MCF 10A (cell line): ENCODE data around the gene POM121L12. TPM values are rescaled to one million over a fixed set of nuclear protein-coding genes. Genes with fewer than 3 reads are reported as not detected.

ENCODE experiments used
- Bru-seq: library from RNA; stranded (reverse); fragments of 400-500 nt; gene quantifications from one replicate; lab custom pipeline; 2021; lab: Mats Ljungman, UMichigan
- BruChase-seq, 2 experiments: library from RNA; stranded (reverse); fragments of 400-500 nt; gene quantifications; one replicate each; lab custom pipeline; 2021; lab: Mats Ljungman, UMichigan
- BruUV-seq: library from RNA; stranded (reverse); fragments of 400-500 nt; replicated peaks from 2 replicates; lab custom pipeline; 2021; lab: Mats Ljungman, UMichigan
- CTCF ChIA-PET: fragments of 300-600 bp; sonication (Branson Sonifier 250); formaldehyde crosslinking; extraction: SDS; loops from one replicate; lab custom pipeline; 2021; ENCODE audit warnings: antibody characterized with exemption, inconsistent platforms; lab: Yijun Ruan, JAX
- POLR2A ChIA-PET: fragments of 300-600, 350-650 bp; sonication (Branson Sonifier 250); formaldehyde crosslinking; extraction: SDS; loops from one replicate; lab custom pipeline; 2020; ENCODE audit warnings: antibody characterized with exemption, inconsistent platforms; lab: Yijun Ruan, JAX
- DNase-seq: peaks from one replicate; pipeline ENCODE4 v3.0.0-alpha.2; 2018; ENCODE audit not compliant: unreplicated experiment
- H3K27ac Mint-ChIP-seq: one replicate; pipeline ENCODE4 v1.8.0; 2022; ENCODE audit warnings: mild to moderate bottlenecking, low read depth, mixed read lengths; ENCODE audit not compliant: unreplicated experiment
- H3K27me3 Mint-ChIP-seq: one replicate; pipeline ENCODE4 v1.8.0; 2022; ENCODE audit warnings: mixed read lengths; ENCODE audit not compliant: insufficient read depth, unreplicated experiment
- H3K36me3 Mint-ChIP-seq: one replicate; pipeline ENCODE4 v1.8.0; 2022; ENCODE audit warnings: mild to moderate bottlenecking, moderate library complexity, mixed read lengths; ENCODE audit not compliant: insufficient read depth, unreplicated experiment
- H3K4me1 Mint-ChIP-seq: one replicate; pipeline ENCODE4 v1.8.0; 2022; ENCODE audit warnings: mixed read lengths; ENCODE audit not compliant: insufficient read depth, unreplicated experiment
- H3K4me3 Mint-ChIP-seq: one replicate; pipeline ENCODE4 v1.8.0; 2022; ENCODE audit warnings: mild to moderate bottlenecking, moderate library complexity, mixed read lengths; ENCODE audit not compliant: unreplicated experiment
- H3K9me3 Mint-ChIP-seq: one replicate; pipeline ENCODE4 v1.8.0; 2022; ENCODE audit warnings: mixed read lengths; ENCODE audit not compliant: unreplicated experiment
- CTCF ChIP-seq: fragments of 200-600 bp; IDR thresholded peaks from one replicate; pipeline ENCODE4 v1.8.0; 2022; ENCODE audit warnings: antibody characterized with exemption, mild to moderate bottlenecking; ENCODE audit not compliant: unreplicated experiment
- intact Hi-C: fragments of 100-400 bp; cut with micrococcal nuclease; formaldehyde crosslinking; loops from 2 replicates; pipeline ENCODE4 v1.14.1; 2022
- long read RNA-seq: library from polyadenylated mRNA; stranded (forward); transcript quantifications from one replicate; pipeline ENCODE4 v2.0.0, GENCODE V29; 2022
- total RNA-seq: library from RNA; stranded (reverse); gene quantifications from 2 replicates; pipeline ENCODE4 v1.2.3, GENCODE V29; 2022

POM121L12 gene
- total RNA-seq (not detected in 2 replicates), Bru-seq, nascent RNA (not detected), BruChase-seq, experiment 1, labeled RNA remaining after a 6-hour chase (not detected), BruChase-seq, experiment 2, labeled RNA remaining after a 2-hour chase (not detected)
- long read RNA-seq = 0 reads

- CTCF ChIA-PET = no interaction called here
- H3K9me3 Mint-ChIP-seq = peaks cover 16% of the 10 kb centered on the region
- no peak within 1 kb of the TSS for H3K4me3 Mint-ChIP-seq
- H3K4me1 Mint-ChIP-seq = no peaks in the 10 kb centered on the region
- TF ChIP-seq CTCF = no peak
- BruUV-seq = no TSS peak
- intact Hi-C loops = no loop called here
- peaks cover 45% of the 10 kb centered on the region for H3K27me3 Mint-ChIP-seq
- no peak for DNase-seq
- no peak within 1 kb of the TSS for H3K27ac Mint-ChIP-seq
- POLR2A ChIA-PET = no interaction called here
- no peaks in the 10 kb centered on the region for H3K36me3 Mint-ChIP-seq
Observed at GRCh38 chr7:53035499-53036412, at the start of gene POM121L12. TSS of gene POM121L12 (plus strand) at chr7:53035633. CDS start at chr7:53035672, 39 bp downstream.

- POLR2A ChIA-PET = interaction anchor here (0.5 kb wide), 1 partner anchor 18 kb away, joined by 3 read pairs; no protein-coding TSS in a partner anchor
- Mint-ChIP-seq H3K4me1 (no peaks in the 10 kb centered on the region), H3K27ac (no peak overlapping the region), H3K4me3 (no peak overlapping the region), H3K27me3 (peaks cover 48% of the 10 kb centered on the region), H3K36me3 (no peaks in the 10 kb centered on the region), H3K9me3 (peaks cover 13% of the 10 kb centered on the region)
- no TSS peak for BruUV-seq
- intact Hi-C loops = no loop called here
- no peak for TF ChIP-seq CTCF
- CTCF ChIA-PET = interaction anchor here (0.8 to 1.2 kb wide), 2 partner anchors 10 to 31 kb away, joined by 3 read pairs; no protein-coding TSS in a partner anchor
- no peak for DNase-seq
Observed at GRCh38 chr7:52992001-52992400, 43.4 kb upstream of the POM121L12 start.

- no peak overlapping the region for H3K4me3 Mint-ChIP-seq
- no peaks in the 10 kb centered on the region for H3K36me3 Mint-ChIP-seq
- no peaks in the 10 kb centered on the region for H3K4me1 Mint-ChIP-seq
- H3K27me3 Mint-ChIP-seq = peaks cover 48% of the 10 kb centered on the region
- no peak overlapping the region for H3K27ac Mint-ChIP-seq
- ChIA-PET CTCF (interaction anchor here (0.7 to 1.2 kb wide), 3 partner anchors 10 to 1165 kb away, joined by 3 read pairs; no protein-coding TSS in a partner anchor), POLR2A (interaction anchor here (0.5 kb wide), 1 partner anchor 17 kb away, joined by 3 read pairs; no protein-coding TSS in a partner anchor)
- BruUV-seq = no TSS peak
- DNase-seq = no peak
- no peak for TF ChIP-seq CTCF
- intact Hi-C loops = no loop called here
- peaks cover 8% of the 10 kb centered on the region for H3K9me3 Mint-ChIP-seq
Observed at GRCh38 chr7:52992479-52993162, 42.8 kb upstream of the POM121L12 start.
